Mucosa of descending colon (tissue), 3 donors: ENCODE data around the gene NPAS4. TPM values are rescaled to one million over a fixed set of nuclear protein-coding genes. Genes with fewer than 3 reads are reported as not detected.

Source experiments
- ATAC-seq: fragments of 200-7000 bp; cut with Tn5 transposase; one replicate; pipeline ENCODE4 v1.9.1; 2020; ENCODE audit warnings: mild to moderate bottlenecking, moderate library complexity
- DNase-seq, 3 donors: peaks; one replicate each; pipeline ENCODE4 v3.0.0-alpha.2; 2020
- H3K36me3 ChIP-seq: fragments of 200-600 bp; one replicate; pipeline ENCODE4 v1.8.0; 2021; ENCODE audit warnings: low read depth, mild to moderate bottlenecking
- H3K4me1 ChIP-seq: fragments of 200-600 bp; one replicate; pipeline ENCODE4 v1.8.0; 2021; ENCODE audit warnings: low read depth, mild to moderate bottlenecking
- H3K4me3 ChIP-seq: fragments of 200-600 bp; one replicate; pipeline ENCODE4 v1.8.0; 2021; ENCODE audit warnings: mild to moderate bottlenecking
- H3K9me3 ChIP-seq: fragments of 200-600 bp; one replicate; pipeline ENCODE4 v1.8.0; 2021; ENCODE audit warnings: mild to moderate bottlenecking
- CTCF ChIP-seq: fragments of 200-600 bp; IDR thresholded peaks from one replicate; pipeline ENCODE4 v1.8.0; 2022; ENCODE audit warnings: antibody characterized with exemption, mild to moderate bottlenecking
- intact Hi-C, 2 donors: fragments of 100-400 bp; cut with DNase I in 1 of 2; cut with micrococcal nuclease in 1 of 2; formaldehyde crosslinking; loops; one replicate each; pipeline versions ENCODE4 v1.11.0 to v1.11.1; 2022; cut with DNase I, micrococcal nuclease
- total RNA-seq, 3 donors: library from RNA; stranded (reverse); fragmentation: NEBNext Ultra II Directional in 2 of 3; extraction: Animal tissue kit (Norgen Biotek cat#: 25700) in 2 of 3; gene quantifications; one replicate each; pipeline versions ENCODE4 v1.2.1 to v1.2.4, GENCODE V29; 2021 to 2023
- donor health status: DM: no; HTN: no; CAD: no; lungs with moderate emphysema.
- donor health status: DM: no; HTN: no; CAD: no.
- donor health status: DM: no; HTN: yes; CAD: no.

The NPAS4 gene
- total RNA-seq, 3 donors from 2014 or later = 5.6 TPM; not detected in 2

- no peak for ATAC-seq
- H3K36me3 ChIP-seq = no peaks in the 10 kb centered on the region
- intact Hi-C loops = no loop called here
Measured at GRCh38 chr11:66473608-66474515, 53.0 kb downstream of the NPAS4 start.

GRCh38 chr11:66475349-66476172 lies 54.7 kb downstream of the NPAS4 start:
- ATAC-seq (no peak), DNase-seq (no peak)

More at GRCh38 chr11:66473608-66474515, 53.0 kb downstream of the NPAS4 start:
- DNase-seq = no peak
- TF ChIP-seq CTCF = no peak
- Histone ChIP-seq H3K4me3 (no peak overlapping the region), H3K9me3 (no peaks in the 10 kb centered on the region), H3K4me1 (no peaks in the 10 kb centered on the region)

More at GRCh38 chr11:66475349-66476172, 54.7 kb downstream of the NPAS4 start:
- Histone ChIP-seq H3K4me3 (no peak overlapping the region), H3K36me3 (no peaks in the 10 kb centered on the region), H3K9me3 (no peaks in the 10 kb centered on the region), H3K4me1 (peaks cover 4% of the 10 kb centered on the region)
- no peak for TF ChIP-seq CTCF
- intact Hi-C loops = no loop called here

Other genes with a start within 250 kb of the NPAS4 start
- gene KLC2, start 163.3 kb upstream of the NPAS4 start, total RNA-seq = 10 to 100 TPM in 2 of 3 donors, 1 to 10 TPM in 1; 9.4 to 45.2 (median 10.8) TPM
- gene RAB1B, start 152.4 kb upstream of the NPAS4 start, total RNA-seq = 100 to 1,000 TPM; 154 to 210 (median 191) TPM
- gene CNIH2, start 142.9 kb upstream of the NPAS4 start, total RNA-seq = 1 to 10 TPM; 1.0 to 1.9 (median 1.3) TPM
- gene YIF1A, start 131.9 kb upstream of the NPAS4 start, total RNA-seq = 10 to 100 TPM; 66.1 to 93.5 (median 77.9) TPM
- gene TMEM151A, start 129.1 kb upstream of the NPAS4 start, total RNA-seq = under 1 TPM; 0.17 to 0.38 (median 0.27) TPM
- gene CD248, start 104.0 kb upstream of the NPAS4 start, total RNA-seq = 10 to 100 TPM in 2 of 3 donors, 1 to 10 TPM in 1; 4.5 to 37.7 (median 28.5) TPM
- gene RIN1, start 84.6 kb upstream of the NPAS4 start, total RNA-seq = 10 to 100 TPM in 1 of 3 donors, 1 to 10 TPM in 2; 5.2 to 12.7 (median 9.5) TPM
- gene BRMS1, start 75.9 kb upstream of the NPAS4 start, total RNA-seq = 10 to 100 TPM; 35.9 to 47.6 (median 39.3) TPM
- gene B4GAT1, start 73.4 kb upstream of the NPAS4 start, total RNA-seq = 10 to 100 TPM; 13.4 to 34.6 (median 13.4) TPM
- gene SLC29A2, start 49.3 kb upstream of the NPAS4 start, total RNA-seq = 10 to 100 TPM; 10.3 to 22.6 (median 14.9) TPM
- gene MRPL11, start 17.8 kb downstream of the NPAS4 start, total RNA-seq = 10 to 100 TPM; 43.7 to 64.9 (median 46.6) TPM
- gene PELI3, start 45.9 kb downstream of the NPAS4 start, total RNA-seq = 10 to 100 TPM in 1 of 3 donors, 1 to 10 TPM in 2; 2.8 to 25.5 (median 3.6) TPM
- 10 to 100 TPM; 37.9 to 92.2 (median 75.5) TPM for gene DPP3, start 59.4 kb downstream of the NPAS4 start, total RNA-seq
- gene BBS1, start 89.6 kb downstream of the NPAS4 start, total RNA-seq = 10 to 100 TPM; 27.7 to 49.3 (median 35.4) TPM
- 10 to 100 TPM in 2 of 3 donors, 1 to 10 TPM in 1; 9.1 to 11.8 (median 10.4) TPM for gene ZDHHC24, start 125.0 kb downstream of the NPAS4 start, total RNA-seq
- gene ACTN3, start 125.9 kb downstream of the NPAS4 start, total RNA-seq = under 1 TPM in 1 of 3 donors, not detected in 2; 0.09 TPM
- gene CTSF, start 147.6 kb downstream of the NPAS4 start, total RNA-seq = 10 to 100 TPM in 1 of 3 donors, 1 to 10 TPM in 2; 5.8 to 84.3 (median 8.3) TPM
- gene CCDC87, start 172.0 kb downstream of the NPAS4 start, total RNA-seq = under 1 TPM; 0.32 to 0.63 (median 0.58) TPM
- gene CCS, start 172.2 kb downstream of the NPAS4 start, total RNA-seq = 10 to 100 TPM; 34.9 to 50.7 (median 42.2) TPM
- 10 to 100 TPM; 63.8 to 87.0 (median 72.6) TPM for gene RBM14, start 195.6 kb downstream of the NPAS4 start, total RNA-seq
- 100 to 1,000 TPM; 101 to 125 (median 104) TPM for gene RBM4, start 217.7 kb downstream of the NPAS4 start, total RNA-seq